Neural crest cell (in vitro differentiated cells): ENCODE data around the gene MYO16. TPM values are rescaled to one million over a fixed set of nuclear protein-coding genes. Genes with fewer than 3 reads are reported as not detected.

Experiments used
- DNase-seq: peaks from one replicate; pipeline ENCODE4 v3.0.0; 2021; ENCODE audit warnings: low read depth, mixed read lengths, low spot score
- H3K27ac Mint-ChIP-seq: one replicate; pipeline ENCODE4 v1.8.0; 2021; ENCODE audit warnings: mild to moderate bottlenecking, mixed read lengths; ENCODE audit not compliant: unreplicated experiment
- H3K27me3 Mint-ChIP-seq: 2 replicates; pipeline ENCODE4 v1.8.0; 2021; ENCODE audit warnings: low read depth, mild to moderate bottlenecking, mixed read lengths
- H3K36me3 Mint-ChIP-seq: 2 replicates; pipeline ENCODE4 v1.8.0; 2021; ENCODE audit warnings: low read depth, mild to moderate bottlenecking, mixed read lengths
- H3K4me1 Mint-ChIP-seq: 2 replicates; pipeline ENCODE4 v1.8.0; 2021; ENCODE audit warnings: mixed read lengths
- H3K4me3 Mint-ChIP-seq: one replicate; pipeline ENCODE4 v1.8.0; 2021; ENCODE audit warnings: mild to moderate bottlenecking, mixed read lengths
- H3K9me3 Mint-ChIP-seq: 2 replicates; pipeline ENCODE4 v1.8.0; 2021; ENCODE audit warnings: mixed read lengths
- CTCF ChIP-seq: fragments of 200-600 bp; sonication (generic); conservative IDR thresholded peaks from 2 replicates; pipeline ENCODE4 v1.5.0; 2021; ENCODE audit warnings: antibody characterized with exemption, mild to moderate bottlenecking
- total RNA-seq: library from RNA; stranded (reverse); gene quantifications from 2 replicates; pipeline ENCODE4 v1.2.1, GENCODE V29; 2021

MYO16 gene
- total RNA-seq, 1 donor from 2014 or later: 3.3 TPM

DNA sequence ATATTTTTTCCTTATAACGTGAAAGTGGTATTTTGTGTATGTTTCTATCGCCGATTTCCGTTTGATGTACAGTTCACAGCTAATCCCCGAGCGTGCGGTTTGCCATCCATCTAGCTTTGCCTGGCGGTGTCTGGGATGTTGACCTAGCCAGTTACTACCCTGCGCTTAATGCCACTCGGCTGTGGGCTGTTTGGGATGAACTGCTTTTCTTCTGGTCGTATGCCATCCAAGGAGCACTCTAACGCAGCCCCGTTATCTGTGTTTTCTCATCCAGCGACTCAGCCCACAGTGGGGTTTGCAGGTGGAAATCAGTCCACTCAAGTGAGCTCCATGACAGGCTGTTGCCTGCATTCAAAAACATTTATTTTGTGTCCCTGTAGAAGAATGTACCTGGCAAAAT lies 512.3 kb downstream of the MYO16 start:
- no peak overlapping the region for H3K4me3 Mint-ChIP-seq

GRCh38 chr13:109144693-109145437 lies 515.5 kb downstream of the MYO16 start:
- no peak for DNase-seq
- H3K4me1 Mint-ChIP-seq: peaks cover 22% of the 10 kb centered on the region
- H3K27me3 Mint-ChIP-seq: no peaks in the 10 kb centered on the region

More for the DNA sequence above, 512.3 kb downstream of the MYO16 start:
- no peak for TF ChIP-seq CTCF
- Mint-ChIP-seq H3K36me3 (peaks cover 12% of the 10 kb centered on the region), H3K9me3 (peaks cover 7% of the 10 kb centered on the region), H3K4me1 (peaks cover 14% of the 10 kb centered on the region), H3K27ac (no peak overlapping the region), H3K27me3 (no peaks in the 10 kb centered on the region)
- DNase-seq: no peak

DNA sequence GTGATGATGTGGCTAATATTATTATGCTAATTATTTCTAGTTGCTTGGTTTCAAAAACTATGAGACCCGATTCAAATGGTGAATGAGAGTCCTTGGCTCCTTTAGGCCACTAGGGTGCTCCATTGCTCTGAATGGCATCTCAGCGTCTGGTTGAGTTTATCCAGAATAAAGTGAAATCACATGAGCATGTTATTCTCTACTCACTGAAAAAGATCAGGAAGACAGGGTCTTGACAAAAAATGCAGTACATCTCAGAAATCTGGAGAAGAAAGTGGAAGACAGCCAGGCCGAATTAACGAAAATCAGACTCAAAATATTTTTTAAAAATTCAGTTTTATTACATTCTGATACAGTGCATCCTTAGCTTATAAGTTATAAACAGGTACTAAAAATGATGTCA lies 516.2 kb downstream of the MYO16 start:
- peak; percentile 23 for DNase-seq
- peak; percentile 87 for TF ChIP-seq CTCF
- peaks cover 8% of the 10 kb centered on the region for H3K36me3 Mint-ChIP-seq
- H3K9me3 Mint-ChIP-seq: peaks cover 3% of the 10 kb centered on the region
- no peaks in the 10 kb centered on the region for H3K27me3 Mint-ChIP-seq
- H3K4me3 Mint-ChIP-seq: no peak overlapping the region
- H3K4me1 Mint-ChIP-seq: peaks cover 28% of the 10 kb centered on the region
- no peak overlapping the region for H3K27ac Mint-ChIP-seq

More at GRCh38 chr13:109144693-109145437, 515.5 kb downstream of the MYO16 start:
- H3K9me3 Mint-ChIP-seq: peaks cover 3% of the 10 kb centered on the region
- no peak overlapping the region for H3K27ac Mint-ChIP-seq
- TF ChIP-seq CTCF: no peak
- peaks cover 8% of the 10 kb centered on the region for H3K36me3 Mint-ChIP-seq
- no peak overlapping the region for H3K4me3 Mint-ChIP-seq

DNA sequence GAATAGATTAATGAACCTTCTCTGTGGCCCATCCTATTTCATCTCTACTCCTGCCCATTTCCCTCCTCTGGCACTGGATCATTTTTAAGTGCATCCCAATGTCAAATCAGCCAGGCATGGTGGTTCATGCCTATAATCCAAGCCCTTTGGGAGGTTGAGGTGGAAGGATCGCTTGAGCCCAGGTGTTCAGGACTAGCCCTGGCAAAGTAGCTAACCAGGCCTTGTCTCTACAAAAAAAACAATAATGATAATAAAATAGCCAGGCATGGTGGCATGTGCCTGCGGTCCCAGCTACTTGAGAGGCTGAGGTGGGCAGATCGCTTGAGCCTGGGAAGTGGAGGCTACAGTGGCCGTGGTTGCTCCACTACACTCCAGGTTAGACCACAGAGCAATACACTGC lies 517.0 kb downstream of the MYO16 start:
- no peak for DNase-seq
- Mint-ChIP-seq H3K4me1 (peaks cover 36% of the 10 kb centered on the region), H3K9me3 (peaks cover 3% of the 10 kb centered on the region)

GRCh38 chr13:109146912-109147647 lies 517.7 kb downstream of the MYO16 start:
- H3K27ac Mint-ChIP-seq: no peak overlapping the region
- H3K27me3 Mint-ChIP-seq: no peaks in the 10 kb centered on the region

More for the DNA sequence above, 517.0 kb downstream of the MYO16 start:
- Mint-ChIP-seq H3K36me3 (peaks cover 6% of the 10 kb centered on the region), H3K4me3 (no peak overlapping the region), H3K27ac (no peak overlapping the region), H3K27me3 (no peaks in the 10 kb centered on the region)
- TF ChIP-seq CTCF: no peak

More at GRCh38 chr13:109146912-109147647, 517.7 kb downstream of the MYO16 start:
- peaks cover 3% of the 10 kb centered on the region for H3K9me3 Mint-ChIP-seq
- H3K4me1 Mint-ChIP-seq: peaks cover 40% of the 10 kb centered on the region
- H3K4me3 Mint-ChIP-seq: no peak overlapping the region
- H3K36me3 Mint-ChIP-seq: peaks cover under 1% of the 10 kb centered on the region
- no peak for DNase-seq
- TF ChIP-seq CTCF: no peak
